PFSK-1 (cell line): ENCODE data around the gene ZNF787.
A peak's percentile ranks its signal among the peaks of the same experiment; 100 is the strongest.

ENCODE experiments used
- FOXP2 ChIP-seq: optimal IDR thresholded peaks from 2 replicates; pipeline ENCODE3; 2011; ENCODE audit warnings: borderline replicate concordance, control low read depth, inconsistent platforms; ENCODE audit not compliant: insufficient read depth; ENCODE audit errors: extremely low read length, extremely low read depth
- POLR2AphosphoS5 ChIP-seq: IDR thresholded peaks from 2 replicates; pipeline ENCODE4 v1.6.1; 2012; ENCODE audit warnings: low read depth, mild to moderate bottlenecking, control low read depth, low read length, moderate library complexity
- REST ChIP-seq, 2 experiments: IDR thresholded peaks; 2 replicates each; pipeline versions ENCODE4 v1.6.1 to v1.8.0; 2011 to 2012; ENCODE audit warnings: low read depth in 2 of 2, low read length in 2 of 2, control low read depth in 1 of 2, inconsistent platforms in 1 of 2, mild to moderate bottlenecking in 1 of 2, moderate library complexity in 1 of 2; ENCODE audit not compliant: insufficient read depth in 1 of 2
- SIN3A ChIP-seq: IDR thresholded peaks from 2 replicates; pipeline ENCODE4 v1.6.1; 2012; ENCODE audit warnings: mild to moderate bottlenecking, low read length, moderate library complexity, borderline replicate concordance; ENCODE audit not compliant: insufficient read depth
- TAF1 ChIP-seq: IDR thresholded peaks from 2 replicates; pipeline ENCODE4 v1.6.1; 2012; ENCODE audit warnings: low read length, control low read depth, borderline replicate concordance; ENCODE audit not compliant: insufficient read depth

ZNF787 gene

GRCh38 chr19:56083668-56084067 is 37.4 kb downstream of the ZNF787 start:
- TF ChIP-seq FOXP2 (no peak), REST (IDR thresholded peaks at IDR 0.05; ENCODE audit: insufficient read depth in 1 of 2, low read depth in 2 of 2, low read length in 2 of 2) (peak; percentile 75 to 88), TAF1 (no peak)

GRCh38 chr19:56080669-56081401 is 40.3 kb downstream of the ZNF787 start:
- TF ChIP-seq POLR2AphosphoS5 (no peak), TAF1 (no peak), REST (IDR thresholded peaks at IDR 0.05; ENCODE audit: insufficient read depth in 1 of 2, low read depth in 2 of 2, low read length in 2 of 2) (no peak), FOXP2 (no peak)

GRCh38 chr19:56079609-56080008 is 41.5 kb downstream of the ZNF787 start:
- no peak for TF ChIP-seq REST (IDR thresholded peaks at IDR 0.05; ENCODE audit: insufficient read depth in 1 of 2, low read depth in 2 of 2, low read length in 2 of 2)
- TF ChIP-seq SIN3A, result no peak
- no peak for TF ChIP-seq POLR2AphosphoS5
- no peak for TF ChIP-seq TAF1
- TF ChIP-seq FOXP2, result no peak

- TF ChIP-seq SIN3A (no peak), POLR2AphosphoS5 (no peak)
Observed at GRCh38 chr19:56076498-56076897, 44.6 kb downstream of the ZNF787 start.

- no peak for TF ChIP-seq POLR2AphosphoS5
- TF ChIP-seq FOXP2, result no peak
- no peak for TF ChIP-seq TAF1
Observed at GRCh38 chr19:56071151-56071550, 49.9 kb downstream of the ZNF787 start.

GRCh38 chr19:56069642-56070041 is 51.5 kb downstream of the ZNF787 start:
- TF ChIP-seq SIN3A, result no peak
- TF ChIP-seq POLR2AphosphoS5, result no peak
- TF ChIP-seq REST (IDR thresholded peaks at IDR 0.05; ENCODE audit: insufficient read depth in 1 of 2, low read depth in 2 of 2, low read length in 2 of 2), result no peak
